Kidney (tissue), 14 donors: ENCODE data around the gene HHAT. TPM values are rescaled to one million over a fixed set of nuclear protein-coding genes. Genes with fewer than 3 reads are reported as not detected.

Experiments used
- DNase-seq, 5 donors: peaks; one replicate each; pipeline ENCODE4 v3.0.0-alpha.2; 2013 to 2020
- FAIRE-seq: peaks from 2 replicates; lab custom pipeline; 2012; peaks lifted over from hg19 to GRCh38; lab: Jason Lieb, UNC
- H3K27ac ChIP-seq, 2 donors: one replicate each; pipeline ENCODE4 v1.7.0; 2013; ENCODE audit warnings: low read depth in 2 of 2, low read length in 2 of 2, inconsistent platforms in 1 of 2
- H3K27me3 ChIP-seq: one replicate; pipeline ENCODE4 v1.7.1; 2013; ENCODE audit warnings: low read length, inconsistent platforms; ENCODE audit not compliant: control insufficient read depth, insufficient read depth
- H3K36me3 ChIP-seq, 3 donors: one replicate each; pipeline versions ENCODE4 v1.7.0 to v1.7.1; 2013; ENCODE audit warnings: low read length in 3 of 3, control low read depth in 1 of 3, inconsistent platforms in 1 of 3; ENCODE audit not compliant: insufficient read depth in 3 of 3, control insufficient read depth in 2 of 3
- H3K4me1 ChIP-seq, 3 donors: one replicate each; pipeline versions ENCODE4 v1.7.0 to v1.7.1; 2013; ENCODE audit warnings: low read length in 3 of 3, inconsistent platforms in 1 of 3, low read depth in 1 of 3; ENCODE audit not compliant: control insufficient read depth in 2 of 3, insufficient read depth in 2 of 3
- H3K4me3 ChIP-seq, 3 donors: one replicate each; pipeline versions ENCODE4 v1.7.0 to v1.8.1; 2013; ENCODE audit warnings: low read length in 3 of 3, control low read depth in 1 of 3, inconsistent platforms in 1 of 3
- H3K9ac ChIP-seq, 3 donors: one replicate each; pipeline versions ENCODE4 v1.7.0 to v1.7.1; 2013; ENCODE audit warnings: low read length in 3 of 3, control low read depth in 1 of 3, inconsistent platforms in 1 of 3
- H3K9me3 ChIP-seq, 3 donors: one replicate each; pipeline versions ENCODE4 v1.7.0 to v1.7.1; 2013; ENCODE audit warnings: low read length in 3 of 3, control low read depth in 1 of 3, inconsistent platforms in 1 of 3; ENCODE audit not compliant: control insufficient read depth in 2 of 3, insufficient read depth in 1 of 3
- CTCF ChIP-seq: IDR thresholded peaks from 3 replicates; pipeline ENCODE4 v1.5.1; 2012; ENCODE audit warnings: mild to moderate bottlenecking, moderate library complexity, borderline replicate concordance; ENCODE audit not compliant: insufficient read depth; ENCODE audit errors: extremely low read depth
- intact Hi-C: fragments of 100-400 bp; cut with DNase I; formaldehyde crosslinking; loops from one replicate; pipeline ENCODE4 v1.11.1; 2022
- polyA plus RNA-seq: library from polyadenylated mRNA; stranded (reverse); fragments of 350-450 nt; fragmentation: Illumina TruSeq; extraction: RNeasy Lipid Tissue Mini Kit (QIAGEN cat#74804); gene quantifications from one replicate; pipeline ENCODE4 v1.2.3, GENCODE V29; 2014; ENCODE audit warnings: low read depth, low replicate concordance; ENCODE audit not compliant: insufficient read depth
- total RNA-seq: library from RNA; stranded (reverse); fragmentation: NEBNext Ultra II Directional; extraction: Animal tissue kit (Norgen Biotek cat#: 25700); gene quantifications from one replicate; pipeline ENCODE4 v1.2.1, GENCODE V29; 2021
- donor health status: control.
- donor health status: control.
- donor health status: control.
- donor health status: control.
- donor health status: control.
- donor health status: DM: yes; HTN: yes; CAD: no.
- donor health status: Normal renal cell carcinoma (clear cell type).

HHAT gene
- total and polyA plus RNA-seq, 2 donors from 2014 or later, result 5.5 to 9.7 TPM

DNA sequence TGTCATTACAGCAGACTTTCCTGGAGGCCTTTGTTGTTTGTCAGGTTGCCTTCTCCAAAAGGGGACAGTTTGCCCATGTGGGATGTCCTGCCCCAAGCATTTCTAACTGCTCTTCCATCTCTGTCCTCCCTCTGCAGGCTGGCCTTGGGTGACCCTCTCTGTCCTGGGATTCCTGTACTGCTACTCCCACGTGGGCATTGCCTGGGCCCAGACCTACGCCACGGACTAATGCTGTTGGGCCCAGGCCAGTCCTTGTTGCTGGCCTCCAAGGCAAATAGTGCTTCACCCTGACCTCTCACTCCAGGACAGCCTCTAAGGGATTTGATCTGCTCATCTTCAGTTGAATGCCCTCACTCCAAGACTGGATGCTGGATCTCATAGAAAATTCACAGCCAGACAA is 345.4 kb downstream of the HHAT start:
- Histone ChIP-seq H3K9ac (no peak overlapping the region), H3K36me3 (no peaks in the 10 kb centered on the region), H3K27ac (no peak overlapping the region), H3K9me3 (peaks cover 0 to 3% (median 0%) of the 10 kb centered on the region in 3 donors), H3K4me3 (no peak overlapping the region), H3K4me1 (no peaks in the 10 kb centered on the region), H3K27me3 (no peaks in the 10 kb centered on the region)
- no peak for FAIRE-seq
- intact Hi-C loops, result no loop called here
- no peak for TF ChIP-seq CTCF
- no peak for DNase-seq

- intact Hi-C loops, result no loop called here
- Histone ChIP-seq H3K27me3 (no peaks in the 10 kb centered on the region), H3K36me3 (no peaks in the 10 kb centered on the region), H3K4me1 (no peaks in the 10 kb centered on the region), H3K27ac (no peak overlapping the region), H3K4me3 (no peak overlapping the region), H3K9me3 (no peaks in the 10 kb centered on the region), H3K9ac (no peak overlapping the region)
- DNase-seq (no peak), FAIRE-seq (no peak)
- TF ChIP-seq CTCF, result no peak
Observed at GRCh38 chr1:210676539-210676938, 347.8 kb downstream of the HHAT start.

GRCh38 chr1:210677533-210677932 is 348.8 kb downstream of the HHAT start:
- Histone ChIP-seq H3K27me3 (no peaks in the 10 kb centered on the region), H3K4me1 (no peaks in the 10 kb centered on the region), H3K27ac (no peak overlapping the region), H3K9me3 (no peaks in the 10 kb centered on the region), H3K4me3 (no peak overlapping the region), H3K36me3 (no peaks in the 10 kb centered on the region), H3K9ac (no peak overlapping the region)
- DNase-seq (no peak), FAIRE-seq (no peak)
- no peak for TF ChIP-seq CTCF
- intact Hi-C loops, result no loop called here

GRCh38 chr1:210678306-210678705 is 349.6 kb downstream of the HHAT start:
- Histone ChIP-seq H3K9ac (no peak overlapping the region), H3K4me1 (no peaks in the 10 kb centered on the region), H3K27me3 (no peaks in the 10 kb centered on the region), H3K36me3 (no peaks in the 10 kb centered on the region), H3K27ac (no peak overlapping the region), H3K4me3 (no peak overlapping the region), H3K9me3 (no peaks in the 10 kb centered on the region)
- intact Hi-C loops, result no loop called here
- no peak for FAIRE-seq
- DNase-seq, result no peak
- TF ChIP-seq CTCF, result no peak
